ENCODE data around the gene FUZ.
A peak's percentile ranks its signal among the peaks of the same experiment; 100 is the strongest.

FUZ gene

GRCh38 chr19:49774969-49775368 is 38.1 kb downstream of the FUZ start:
- no peak for DNase-seq

- no peak for DNase-seq
Measured at GRCh38 chr19:49773663-49774350, 39.3 kb downstream of the FUZ start.

GRCh38 chr19:49772850-49773432 is 40.2 kb downstream of the FUZ start:
- DNase-seq = no peak

- DNase-seq = no peak
Measured at GRCh38 chr19:49771674-49772139, 41.4 kb downstream of the FUZ start.

- no peak for DNase-seq
Measured at GRCh38 chr19:49770529-49770928, 42.6 kb downstream of the FUZ start.

- no peak for DNase-seq
Measured at GRCh38 chr19:49767967-49768581, 45.0 kb downstream of the FUZ start.

- no peak for DNase-seq
Measured at GRCh38 chr19:49767381-49767780, 45.7 kb downstream of the FUZ start.

GRCh38 chr19:49766930-49767299 is 46.2 kb downstream of the FUZ start, which contains the start of gene AP2A1:
Gene AP2A1, plus strand, starts transcription at chr19:49767001. Its CDS starts 133 bp downstream, at chr19:49767134.
- no peak for DNase-seq

- peak; percentile 100 for DNase-seq
Measured at GRCh38 chr19:49766007-49766929, 46.8 kb downstream of the FUZ start.

- no peak for DNase-seq
Measured at GRCh38 chr19:49764341-49764740, 48.8 kb downstream of the FUZ start.

GRCh38 chr19:49763230-49763629 is 49.9 kb downstream of the FUZ start, which contains the start of gene TSKS:
Gene TSKS, minus strand, starts transcription at chr19:49763306. Its CDS starts 59 bp downstream, at chr19:49763247.
- no peak for DNase-seq

- DNase-seq = no peak
Measured at GRCh38 chr19:49761625-49762311, 51.3 kb downstream of the FUZ start.

GRCh38 chr19:49761249-49761624 is 51.9 kb downstream of the FUZ start:
- no peak for DNase-seq

- no peak for DNase-seq
Measured at GRCh38 chr19:49758292-49758691, 54.8 kb downstream of the FUZ start.
